ENCODE measurements around the gene TNRC18.

The TNRC18 gene

DNA sequence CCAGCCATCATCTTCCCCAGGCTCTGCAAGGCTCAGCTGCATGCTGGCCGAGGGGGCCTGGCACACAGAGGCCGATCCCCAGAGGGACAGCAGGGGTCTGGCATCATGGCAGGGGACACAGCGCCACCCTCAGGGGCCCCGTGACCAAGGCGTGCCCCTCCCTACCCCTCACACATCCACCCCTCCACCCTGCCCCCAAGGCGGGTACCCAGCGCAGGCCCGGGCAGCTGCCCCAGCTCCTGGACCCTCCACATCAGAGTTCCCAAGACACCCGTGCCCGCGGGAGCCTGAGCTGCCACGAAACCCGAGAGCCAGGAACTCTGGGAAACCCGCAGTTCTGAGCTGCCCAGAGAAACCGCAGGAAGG is 46.5 kb upstream of the TNRC18 start:
- H3K27me3 ChIP-seq (ENCODE audit: insufficient read depth, low read depth), result no peaks in the 10 kb centered on the region
- no peak overlapping the region for H3K4me2 ChIP-seq
- H3K79me2 ChIP-seq (ENCODE audit: insufficient read depth, low read depth), result no peaks in the 10 kb centered on the region
- H3K27ac ChIP-seq, result no peak overlapping the region
- TF ChIP-seq CTCF (conservative IDR thresholded peaks at IDR 0.05; ENCODE audit: low read depth, low read length), result no peak
- no peaks in the 10 kb centered on the region for H3K36me3 ChIP-seq (ENCODE audit: insufficient read depth)
- no peaks in the 10 kb centered on the region for H4K20me1 ChIP-seq (ENCODE audit: insufficient read depth)
- no peak overlapping the region for H3K4me3 ChIP-seq (IDR thresholded peaks at IDR 0.05; ENCODE audit: insufficient read depth, low read depth, low read length)
- H2AFZ ChIP-seq (ENCODE audit: low read depth), result no peak overlapping the region
- no peak overlapping the region for H3K9ac ChIP-seq
- no peaks in the 10 kb centered on the region for H3K4me1 ChIP-seq (ENCODE audit: low read depth, poor library complexity, severe bottlenecking)

DNA sequence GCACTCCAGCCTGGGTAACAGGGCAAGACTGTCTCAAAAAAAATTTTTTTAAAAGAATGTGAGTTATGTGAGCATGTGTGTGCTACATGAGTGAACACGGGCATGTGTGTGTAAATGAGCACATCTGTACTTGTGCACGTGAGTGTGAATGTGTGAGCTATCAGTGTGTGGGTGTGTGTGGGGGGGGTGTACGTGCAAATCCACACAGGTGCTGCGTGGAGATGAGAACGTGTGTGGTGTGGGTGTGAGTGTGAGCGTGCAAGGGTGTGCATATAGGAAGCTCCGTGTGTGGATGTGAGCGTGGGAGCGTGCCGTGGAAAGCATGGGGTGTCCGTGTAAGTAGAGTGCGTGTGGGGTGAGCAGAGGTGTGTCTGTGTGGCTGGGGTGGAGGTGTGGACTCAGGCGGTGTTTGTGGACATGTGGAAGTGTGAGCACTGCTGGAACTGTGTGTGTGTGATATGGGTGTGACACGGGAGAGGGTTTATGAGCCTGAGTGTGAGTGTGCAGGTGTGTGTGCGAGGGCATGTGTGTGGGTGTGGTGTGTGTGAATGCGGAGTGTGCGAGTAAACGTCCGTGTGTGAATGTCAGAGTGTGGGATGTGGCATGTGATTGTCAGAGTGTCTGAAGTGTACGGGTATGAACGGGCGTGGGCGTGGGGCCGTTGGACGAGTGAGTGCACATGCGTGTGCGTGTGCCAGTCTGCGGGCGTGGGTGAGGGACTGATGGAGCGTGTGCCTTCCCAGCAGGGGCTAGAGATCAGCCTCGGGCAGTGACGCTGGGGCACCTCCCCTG is 45.9 kb upstream of the TNRC18 start:
- no peak overlapping the region for H3K27ac ChIP-seq
- H3K27me3 ChIP-seq (ENCODE audit: insufficient read depth, low read depth), result no peaks in the 10 kb centered on the region
- no peaks in the 10 kb centered on the region for H3K4me1 ChIP-seq (ENCODE audit: low read depth, poor library complexity, severe bottlenecking)
- H3K36me3 ChIP-seq (ENCODE audit: insufficient read depth), result no peaks in the 10 kb centered on the region
- H3K79me2 ChIP-seq (ENCODE audit: insufficient read depth, low read depth), result no peaks in the 10 kb centered on the region
- TF ChIP-seq CTCF (conservative IDR thresholded peaks at IDR 0.05; ENCODE audit: low read depth, low read length), result no peak
- no peak overlapping the region for H3K4me3 ChIP-seq (IDR thresholded peaks at IDR 0.05; ENCODE audit: insufficient read depth, low read depth, low read length)
- no peak overlapping the region for H2AFZ ChIP-seq (ENCODE audit: low read depth)
- no peak overlapping the region for H3K4me2 ChIP-seq
- no peak overlapping the region for H3K9ac ChIP-seq
- H4K20me1 ChIP-seq (ENCODE audit: insufficient read depth), result no peaks in the 10 kb centered on the region

DNA sequence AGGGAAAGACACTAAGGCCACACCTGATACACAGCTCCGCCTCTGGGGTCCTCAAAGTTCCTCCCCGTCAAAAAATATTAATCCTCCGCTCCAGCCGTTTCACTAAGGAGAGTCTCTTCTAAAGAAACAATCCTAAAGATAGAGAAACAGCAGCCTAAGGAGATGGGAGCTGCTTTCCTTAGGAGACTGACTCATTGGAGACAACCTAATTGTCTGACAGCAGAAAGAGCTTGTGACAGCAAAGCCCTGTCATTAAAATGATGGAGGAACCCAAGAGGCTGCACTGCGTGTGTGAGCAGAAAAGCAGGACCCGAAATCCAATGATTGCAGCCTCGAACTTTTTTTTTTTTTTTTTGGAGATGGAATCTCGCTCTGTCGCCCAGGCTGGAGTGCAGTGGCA is 44.0 kb upstream of the TNRC18 start:
- Histone ChIP-seq H3K4me3 (IDR thresholded peaks at IDR 0.05; ENCODE audit: insufficient read depth, low read depth, low read length) (no peak overlapping the region), H2AFZ (ENCODE audit: low read depth) (no peak overlapping the region), H3K27ac (no peak overlapping the region), H3K9ac (no peak overlapping the region), H3K4me1 (ENCODE audit: low read depth, poor library complexity, severe bottlenecking) (no peaks in the 10 kb centered on the region), H3K36me3 (ENCODE audit: insufficient read depth) (no peaks in the 10 kb centered on the region), H3K4me2 (no peak overlapping the region), H4K20me1 (ENCODE audit: insufficient read depth) (no peaks in the 10 kb centered on the region), H3K79me2 (ENCODE audit: insufficient read depth, low read depth) (no peaks in the 10 kb centered on the region), H3K27me3 (ENCODE audit: insufficient read depth, low read depth) (no peaks in the 10 kb centered on the region)
- no peak for TF ChIP-seq CTCF (conservative IDR thresholded peaks at IDR 0.05; ENCODE audit: low read depth, low read length)

GRCh38 chr7:5466551-5466950 is 42.9 kb upstream of the TNRC18 start:
- Histone ChIP-seq H3K9ac (no peak overlapping the region), H3K36me3 (ENCODE audit: insufficient read depth) (no peaks in the 10 kb centered on the region), H3K27me3 (ENCODE audit: insufficient read depth, low read depth) (no peaks in the 10 kb centered on the region), H3K4me1 (ENCODE audit: low read depth, poor library complexity, severe bottlenecking) (no peaks in the 10 kb centered on the region), H3K4me2 (no peak overlapping the region), H4K20me1 (ENCODE audit: insufficient read depth) (no peaks in the 10 kb centered on the region), H3K4me3 (IDR thresholded peaks at IDR 0.05; ENCODE audit: insufficient read depth, low read depth, low read length) (no peak overlapping the region), H3K27ac (no peak overlapping the region), H3K79me2 (ENCODE audit: insufficient read depth, low read depth) (no peaks in the 10 kb centered on the region), H2AFZ (ENCODE audit: low read depth) (no peak overlapping the region)
- TF ChIP-seq CTCF (conservative IDR thresholded peaks at IDR 0.05; ENCODE audit: low read depth, low read length), result no peak

Data from KMS-11 (cell line).